ENCODE data around the gene CHIC2. TPM values are rescaled to one million over a fixed set of nuclear protein-coding genes. Genes with fewer than 3 reads are reported as not detected.
A peak's percentile ranks its signal among the peaks of the same experiment; 100 is the strongest.
"Not testable (repeated sequence)": the region's sequence is repeated elsewhere in the genome, so short reads cannot be mapped to it uniquely, and the experiment has no call there.

Gene CHIC2
- total RNA-seq, 1 experiment from 2014 or later = 52.3 TPM

DNA sequence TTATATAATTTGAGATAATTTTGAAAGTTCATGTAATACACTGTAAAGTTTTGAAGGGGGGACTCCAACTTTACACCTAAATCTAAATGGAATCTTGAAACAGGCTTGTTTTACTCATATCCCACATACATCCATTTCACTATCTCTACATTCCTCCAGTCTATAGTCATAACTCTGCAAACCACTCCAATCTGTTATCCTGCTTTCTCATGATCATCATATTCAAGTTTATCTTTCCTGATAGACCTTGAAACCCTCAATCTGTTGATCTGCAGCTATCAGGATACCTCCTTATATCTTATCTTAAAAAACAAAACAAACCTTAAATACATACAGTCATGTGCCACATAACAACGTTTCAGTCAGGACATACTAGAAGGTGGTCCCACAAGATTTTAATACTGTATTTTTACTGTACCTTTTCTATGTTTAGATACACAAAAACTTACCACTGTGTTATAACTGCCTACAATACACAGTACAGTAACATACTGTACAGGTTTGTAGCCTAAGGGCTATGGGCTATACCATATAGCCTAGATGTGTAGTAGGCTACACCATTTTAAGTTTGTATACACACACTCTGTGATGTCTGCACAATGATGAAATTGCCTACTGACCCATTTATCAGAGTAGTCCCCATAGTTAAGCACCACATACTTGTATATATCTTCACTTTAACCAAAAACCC is 14.0 kb downstream of the CHIC2 start:
- Histone ChIP-seq H2AFZ (ENCODE audit: low read length) (no peak overlapping the region), H3K4me3 (ENCODE audit: low read length) (no peak overlapping the region), H3K36me3 (ENCODE audit: low read depth, low read length) (peaks cover 11% of the 10 kb centered on the region), H3K27ac (ENCODE audit: low read length) (no peak overlapping the region), H3K27me3 (ENCODE audit: low read length) (no peaks in the 10 kb centered on the region), H3K9ac (ENCODE audit: low read length) (no peak overlapping the region), H3K9me3 (ENCODE audit: low read length) (no peaks in the 10 kb centered on the region), H3K4me1 (ENCODE audit: insufficient read depth, low read length) (peaks cover 16% of the 10 kb centered on the region), H4K20me1 (ENCODE audit: low read length) (peaks cover 12% of the 10 kb centered on the region; the same call in 1 of the 2 replicates), H3K4me2 (ENCODE audit: low read length) (peak overlapping the region; percentile 25), H3F3A (ENCODE audit: low read length, unreplicated experiment) (no peaks in the 10 kb centered on the region), H3K9me2 (replicated peaks; ENCODE audit: low read length) (no peaks in the 10 kb centered on the region), H3K79me2 (ENCODE audit: low read length) (peaks cover 67% of the 10 kb centered on the region)
- DNase-seq = peak; percentile 31
- BruUV-seq (replicated peaks) = no TSS peak
- ATAC-seq = peak; percentile 48
- ChIA-PET POLR2A (ENCODE audit: unreplicated experiment) (no interaction called here), CTCF (no interaction called here)
- TF ChIP-seq EZH2phosphoT487 (IDR thresholded peaks at IDR 0.05; ENCODE audit: borderline replicate concordance, low read length) (no peak), EZH2 (IDR thresholded peaks at IDR 0.05; ENCODE audit: low read length, unreplicated experiment) (no peak), CTCF (conservative IDR thresholded peaks at IDR 0.05; ENCODE audit: low read depth, low read length) (no peak)
- intact Hi-C loops (cut with micrococcal nuclease) = no loop called here

DNA sequence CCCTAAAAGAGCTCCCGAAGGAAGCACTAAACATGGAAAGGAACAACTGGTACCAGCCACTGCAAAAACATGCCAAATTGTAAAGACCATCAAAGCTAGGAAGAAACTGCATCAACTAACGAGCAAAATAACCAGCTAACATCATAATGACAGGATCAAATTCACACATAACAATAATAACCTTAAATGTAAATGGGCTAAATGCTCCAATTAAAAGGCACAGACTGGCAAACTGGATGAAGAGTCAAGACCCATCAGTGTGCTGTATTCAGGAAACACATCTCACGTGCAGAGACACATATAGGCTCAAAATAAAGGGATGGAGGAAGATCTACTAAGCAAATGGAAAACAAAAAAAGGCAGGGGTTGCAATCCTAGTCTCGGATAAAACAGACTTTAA is 20.8 kb downstream of the CHIC2 start:
- POLR2A ChIA-PET (ENCODE audit: unreplicated experiment); H3F3A ChIP-seq (ENCODE audit: low read length, unreplicated experiment); H2AFZ ChIP-seq (ENCODE audit: low read length); H3K27me3 ChIP-seq (ENCODE audit: low read length); H3K4me2 ChIP-seq (ENCODE audit: low read length); H3K9ac ChIP-seq (ENCODE audit: low read length); intact Hi-C loops (cut with micrococcal nuclease); H4K20me1 ChIP-seq (ENCODE audit: low read length); DNase-seq; H3K9me3 ChIP-seq (ENCODE audit: low read length); H3K9me2 ChIP-seq (replicated peaks; ENCODE audit: low read length); H3K4me1 ChIP-seq (ENCODE audit: insufficient read depth, low read length); H3K27ac ChIP-seq (ENCODE audit: low read length); ATAC-seq; BruUV-seq (replicated peaks); H3K4me3 ChIP-seq (ENCODE audit: low read length): not testable (repeated sequence)
- H3K79me2 ChIP-seq (ENCODE audit: low read length) = peaks cover 24% of the 10 kb centered on the region
- H3K36me3 ChIP-seq (ENCODE audit: low read depth, low read length) = peaks cover 11% of the 10 kb centered on the region
- CTCF ChIA-PET = interaction anchor here (0.7 kb wide), 1 partner anchor 114 kb away, joined by 5 read pairs; no protein-coding TSS in a partner anchor

DNA sequence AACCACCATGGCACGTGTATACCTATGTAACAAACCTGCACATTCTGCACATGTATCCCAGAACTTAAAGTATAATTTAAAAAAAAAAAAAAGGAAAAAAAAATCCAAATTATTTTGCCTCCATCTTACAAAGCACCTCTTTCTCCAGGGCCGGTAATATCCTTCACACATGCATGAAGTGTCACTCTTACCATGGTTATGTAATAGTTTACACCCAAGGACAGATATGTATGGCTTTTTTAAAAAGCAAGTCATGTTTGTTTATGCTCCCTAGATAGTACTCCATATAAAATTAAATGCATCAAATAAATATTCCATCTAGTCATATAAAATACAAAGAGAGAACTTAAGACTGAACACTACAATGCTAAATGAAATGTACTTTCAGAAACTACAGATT is 22.5 kb downstream of the CHIC2 start:
- ATAC-seq (no peak), DNase-seq (no peak)
- Histone ChIP-seq H3K36me3 (ENCODE audit: low read depth, low read length) (peaks cover 3% of the 10 kb centered on the region; the same call in 1 of the 2 replicates), H2AFZ (ENCODE audit: low read length) (no peak overlapping the region), H3K4me1 (ENCODE audit: insufficient read depth, low read length) (peaks cover 8% of the 10 kb centered on the region), H3F3A (ENCODE audit: low read length, unreplicated experiment) (no peaks in the 10 kb centered on the region), H3K9ac (ENCODE audit: low read length) (no peak overlapping the region), H3K9me3 (ENCODE audit: low read length) (no peaks in the 10 kb centered on the region), H3K4me3 (ENCODE audit: low read length) (no peak overlapping the region), H3K4me2 (ENCODE audit: low read length) (no peak overlapping the region), H3K79me2 (ENCODE audit: low read length) (peaks cover 17% of the 10 kb centered on the region), H3K9me2 (replicated peaks; ENCODE audit: low read length) (no peaks in the 10 kb centered on the region), H3K27me3 (ENCODE audit: low read length) (no peaks in the 10 kb centered on the region), H4K20me1 (ENCODE audit: low read length) (0 out of 2 replicates have a peak, but pooled peaks cover 6% of the 10 kb centered on the region), H3K27ac (ENCODE audit: low read length) (no peak overlapping the region)
- TF ChIP-seq EZH2 (IDR thresholded peaks at IDR 0.05; ENCODE audit: low read length, unreplicated experiment) (no peak), CTCF (conservative IDR thresholded peaks at IDR 0.05; ENCODE audit: low read depth, low read length) (no peak), EZH2phosphoT487 (IDR thresholded peaks at IDR 0.05; ENCODE audit: borderline replicate concordance, low read length) (no peak)
- CTCF ChIA-PET = no interaction called here
- intact Hi-C loops (cut with micrococcal nuclease) = no loop called here
- BruUV-seq (replicated peaks) = no TSS peak
- POLR2A ChIA-PET (ENCODE audit: unreplicated experiment) = no interaction called here

Measured in PC-3 (cell line).